ENCODE data around the gene DQX1.

Gene DQX1

DNA sequence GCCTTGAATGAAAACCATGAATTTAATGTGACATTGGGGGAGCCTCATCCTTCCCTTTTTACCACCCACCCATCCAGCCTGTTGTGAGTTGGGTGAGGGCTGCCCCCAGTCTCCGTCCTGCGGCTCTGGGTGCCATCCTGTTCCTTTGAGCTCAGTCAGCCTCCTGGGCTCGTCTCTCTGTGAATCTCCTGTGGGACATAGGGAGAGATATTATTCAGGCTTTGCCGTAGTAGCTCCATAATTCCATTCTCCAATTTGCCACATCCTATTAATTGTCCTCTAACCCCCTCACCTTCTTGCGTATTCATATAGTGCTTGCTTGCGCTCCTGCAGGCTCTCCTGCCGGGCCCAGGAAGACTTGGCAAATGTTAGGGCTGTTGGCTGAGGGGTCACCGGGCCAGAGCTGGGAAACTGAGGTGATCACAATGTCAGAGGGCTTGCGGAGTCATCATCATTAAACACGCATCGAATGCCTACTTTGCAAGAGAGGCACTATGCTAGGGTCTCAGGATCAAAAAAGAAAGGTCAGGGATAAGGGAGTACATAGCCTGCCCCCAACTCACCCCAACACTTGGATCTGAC is 709 bp upstream of the DQX1 start:
- TF ChIP-seq, protein P1, sequence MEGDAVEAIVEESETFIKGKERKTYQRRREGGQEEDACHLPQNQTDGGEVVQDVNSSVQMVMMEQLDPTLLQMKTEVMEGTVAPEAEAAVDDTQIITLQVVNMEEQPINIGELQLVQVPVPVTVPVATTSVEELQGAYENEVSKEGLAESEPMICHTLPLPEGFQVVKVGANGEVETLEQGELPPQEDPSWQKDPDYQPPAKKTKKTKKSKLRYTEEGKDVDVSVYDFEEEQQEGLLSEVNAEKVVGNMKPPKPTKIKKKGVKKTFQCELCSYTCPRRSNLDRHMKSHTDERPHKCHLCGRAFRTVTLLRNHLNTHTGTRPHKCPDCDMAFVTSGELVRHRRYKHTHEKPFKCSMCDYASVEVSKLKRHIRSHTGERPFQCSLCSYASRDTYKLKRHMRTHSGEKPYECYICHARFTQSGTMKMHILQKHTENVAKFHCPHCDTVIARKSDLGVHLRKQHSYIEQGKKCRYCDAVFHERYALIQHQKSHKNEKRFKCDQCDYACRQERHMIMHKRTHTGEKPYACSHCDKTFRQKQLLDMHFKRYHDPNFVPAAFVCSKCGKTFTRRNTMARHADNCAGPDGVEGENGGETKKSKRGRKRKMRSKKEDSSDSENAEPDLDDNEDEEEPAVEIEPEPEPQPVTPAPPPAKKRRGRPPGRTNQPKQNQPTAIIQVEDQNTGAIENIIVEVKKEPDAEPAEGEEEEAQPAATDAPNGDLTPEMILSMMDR (IDR thresholded peaks at IDR 0.05): no peak

DNA sequence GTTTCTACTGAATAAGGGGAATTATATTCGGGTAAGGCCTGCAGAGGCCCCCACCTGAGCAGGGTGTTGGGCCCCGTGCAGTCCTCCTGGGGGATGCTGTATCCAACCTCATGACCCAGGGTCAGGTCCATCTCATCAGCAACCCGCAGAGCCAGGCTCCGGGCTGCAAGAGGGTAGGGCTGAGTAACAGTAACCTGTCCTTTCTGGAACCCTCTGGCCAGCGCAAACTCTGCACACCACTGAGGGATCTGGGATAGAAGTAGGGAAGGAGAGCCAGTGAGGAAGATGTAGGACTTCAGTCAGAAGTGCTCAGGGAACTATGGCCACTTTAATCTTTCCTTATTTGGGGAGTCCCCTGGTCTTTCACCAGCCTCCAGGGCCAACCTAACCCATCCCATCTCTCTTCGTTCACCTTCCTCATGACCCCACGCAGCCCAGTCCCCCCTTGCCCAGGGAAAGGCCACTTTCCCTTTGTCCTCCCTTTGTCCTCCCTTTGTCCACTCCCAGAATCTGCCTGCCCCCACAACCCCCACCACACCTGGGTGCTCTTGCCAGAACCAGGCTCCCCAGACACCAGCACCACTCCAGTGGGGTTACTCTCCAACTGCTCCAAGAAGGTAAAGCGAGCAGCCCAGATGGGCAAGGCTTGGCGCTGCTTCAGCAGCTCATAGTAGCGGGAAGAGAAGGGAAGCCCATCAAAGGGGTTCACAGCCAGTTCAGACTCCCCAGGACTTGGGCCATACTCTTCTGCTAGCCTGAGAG is 895 bp downstream of the DQX1 start:
- TF ChIP-seq, protein P1 (IDR thresholded peaks at IDR 0.05): no peak

DNA sequence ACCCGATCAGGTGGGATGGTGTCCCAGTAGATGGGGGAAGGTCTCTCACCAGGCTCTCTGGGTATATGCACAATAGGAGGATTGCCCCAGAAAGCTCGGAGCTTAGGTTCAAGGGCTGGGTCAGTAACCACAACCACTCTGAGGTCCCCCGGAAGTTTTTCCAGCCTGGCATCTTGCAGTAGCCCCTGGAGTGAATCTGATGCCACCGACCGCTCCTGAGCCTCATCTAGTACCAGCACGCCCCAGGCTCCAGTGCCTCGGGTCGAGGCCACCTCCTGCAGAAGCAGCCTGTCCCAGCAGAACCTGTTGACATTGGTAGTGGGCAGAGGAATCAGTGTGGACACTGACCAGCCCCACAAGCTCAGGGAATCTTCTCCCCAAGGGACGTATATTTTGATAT is 2.0 kb downstream of the DQX1 start:
- TF ChIP-seq, protein P1 (IDR thresholded peaks at IDR 0.05): no peak

DNA sequence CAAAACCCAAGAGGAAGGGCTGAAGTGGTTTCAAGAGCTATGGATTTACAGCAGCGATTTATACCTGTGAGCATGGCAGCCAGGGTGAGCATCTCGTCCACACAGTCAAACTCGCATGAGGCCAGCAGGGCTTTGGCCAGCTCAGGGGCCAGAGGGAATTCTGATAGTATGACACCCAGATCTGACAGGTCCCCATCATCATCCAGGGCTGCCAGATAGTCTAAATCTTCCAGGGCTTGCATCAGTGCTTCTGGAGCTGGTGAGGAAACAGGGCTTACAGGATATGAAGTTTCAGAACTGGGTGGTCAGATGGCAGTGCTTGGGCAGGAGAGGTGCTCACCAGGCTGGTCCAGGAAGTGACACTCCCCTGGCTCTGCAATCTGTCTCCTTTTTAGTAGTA is 3.5 kb downstream of the DQX1 start:
- TF ChIP-seq, protein P1 (IDR thresholded peaks at IDR 0.05): no peak

DNA sequence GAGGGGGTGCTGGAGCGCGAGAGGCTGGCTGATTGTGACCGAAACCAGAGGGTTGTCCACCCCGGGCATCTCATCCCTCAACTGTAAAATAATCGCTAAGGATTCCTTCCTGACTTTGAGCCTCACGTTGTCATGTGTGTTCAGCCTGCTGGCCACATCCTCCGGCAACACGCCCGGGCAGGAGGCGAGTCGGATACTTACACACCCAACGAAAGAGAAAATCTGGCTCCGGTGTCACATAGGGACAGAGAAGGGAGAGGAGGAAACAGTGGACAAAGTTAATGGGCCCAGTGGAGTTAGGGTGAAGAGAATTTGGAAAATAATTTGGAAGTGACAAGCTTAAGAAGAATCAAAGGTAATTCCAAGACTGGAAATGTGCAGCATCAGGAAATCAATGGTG is 9.4 kb downstream of the DQX1 start:
- TF ChIP-seq, protein P1 (IDR thresholded peaks at IDR 0.05): no peak

DNA sequence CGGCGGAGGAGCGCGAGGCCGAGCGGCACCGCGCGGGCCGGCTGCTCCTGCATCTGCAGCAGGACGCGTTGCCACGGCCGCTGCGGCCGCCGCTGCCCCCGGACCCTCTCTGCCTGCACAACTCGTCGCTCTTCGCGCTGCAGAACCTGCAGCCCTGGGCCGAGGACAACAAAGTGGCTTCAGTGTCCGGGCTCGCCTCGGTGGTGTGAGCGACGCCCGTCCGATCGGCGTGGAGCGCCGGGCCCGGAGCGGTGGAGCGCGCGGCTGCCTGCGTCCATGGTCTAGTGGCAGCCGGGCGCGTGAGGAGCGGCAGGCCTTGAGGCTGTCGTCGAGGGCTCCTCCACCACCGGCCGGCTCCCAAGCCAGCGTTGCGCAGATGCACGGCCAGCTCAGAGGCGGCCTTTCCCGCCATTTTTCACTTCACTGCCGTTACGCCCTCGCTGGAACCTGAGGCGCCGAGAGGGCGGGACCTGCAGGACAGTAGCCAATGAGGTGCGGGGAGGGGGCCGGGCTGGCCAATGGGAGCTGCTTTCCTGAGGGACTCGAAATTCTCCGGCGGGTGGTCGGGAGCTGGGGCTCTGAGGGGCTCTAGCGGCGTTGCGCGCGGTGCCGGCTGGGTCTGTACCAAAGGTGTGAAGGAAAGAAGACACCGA is 9.9 kb downstream of the DQX1 start:
- TF ChIP-seq, protein P1 (IDR thresholded peaks at IDR 0.05): no peak

DNA sequence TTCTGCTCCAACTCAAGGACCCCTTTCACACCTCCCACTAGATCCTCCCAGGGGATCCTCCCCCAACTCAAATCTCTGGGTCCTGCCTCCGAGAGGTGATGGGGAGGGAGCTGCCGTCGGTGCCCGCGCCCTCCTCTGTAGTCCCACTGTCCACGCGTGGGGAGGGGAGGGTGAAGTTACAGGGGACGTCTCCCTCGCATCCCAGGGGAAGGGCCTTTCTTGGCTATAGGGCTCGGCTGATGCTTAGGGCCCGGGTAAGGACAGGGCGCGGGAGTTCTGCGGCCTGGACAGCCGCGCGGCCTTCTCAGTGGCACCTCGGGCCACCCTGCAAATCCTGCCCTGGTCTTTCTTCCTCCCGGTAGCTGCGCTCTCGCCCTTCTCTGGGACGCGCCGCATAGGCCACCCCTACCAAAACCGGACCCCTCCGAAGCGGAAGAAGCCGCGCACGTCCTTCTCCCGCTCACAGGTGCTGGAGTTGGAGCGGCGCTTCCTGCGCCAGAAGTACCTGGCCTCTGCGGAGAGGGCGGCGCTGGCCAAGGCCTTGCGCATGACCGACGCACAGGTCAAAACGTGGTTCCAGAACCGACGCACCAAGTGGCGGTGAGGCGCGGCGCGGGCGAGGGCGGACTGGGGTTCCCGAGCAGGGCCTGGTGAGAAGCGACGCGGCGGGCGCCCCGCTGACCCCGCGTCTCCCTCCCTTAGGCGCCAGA is 10.6 kb downstream of the DQX1 start:
- TF ChIP-seq, protein P1 (IDR thresholded peaks at IDR 0.05): no peak
